HepG2 (cell line): Measurements from ENCODE around the gene IQCK. TPM values are rescaled to one million over a fixed set of nuclear protein-coding genes. Genes with fewer than 3 reads are reported as not detected.
"Not testable (repeated sequence)": the region's sequence is repeated elsewhere in the genome, so short reads cannot be mapped to it uniquely, and the experiment has no call there.

ENCODE experiments used
- ATAC-seq: fragments of 200-7000 bp; cut with Tn5 transposase; 3 replicates; pipeline ENCODE4 v1.9.1; 2020; ENCODE audit warnings: mild to moderate bottlenecking, moderate library complexity
- BruUV-seq: library from RNA; stranded (reverse); fragments of 400-500 nt; replicated peaks from 2 replicates; lab custom pipeline; 2021; lab: Mats Ljungman, UMichigan
- CTCF ChIA-PET: fragments of 300-600 bp; formaldehyde crosslinking; extraction: SDS; loops from one replicate; lab custom pipeline; 2021; ENCODE audit warnings: low total read pairs, inconsistent platforms, low intra/inter-chr PET ratio; lab: Yijun Ruan, JAX
- POLR2A ChIA-PET: fragments of 350-600 bp; sonication (Branson Sonifier 250); formaldehyde crosslinking; loops from one replicate; lab custom pipeline; 2020; ENCODE audit warnings: antibody characterized with exemption, inconsistent platforms; lab: Yijun Ruan, JAX
- DNase-seq: peaks from one replicate; pipeline ENCODE4 v3.0.0-alpha.2; 2015; ENCODE audit warnings: low spot score
- FAIRE-seq: peaks from 3 replicates; lab custom pipeline; 2011; peaks lifted over from hg19 to GRCh38; lab: Jason Lieb, UNC
- H2AFZ ChIP-seq: one replicate; pipeline ENCODE4 v1.6.1; 2011; ENCODE audit warnings: low read length, inconsistent platforms
- H3K27ac ChIP-seq: fragments of 300-600 bp; 3 replicates; pipeline ENCODE4 v1.8.0; 2011; ENCODE audit warnings: mixed run types, mild to moderate bottlenecking, mixed read lengths, low read length, inconsistent platforms; ENCODE audit not compliant: insufficient read depth; ENCODE audit errors: extremely low read length
- H3K27me3 ChIP-seq, 2 experiments: fragments of 200-600 bp in 1 of 2; 2 replicates in 1 of 2; 3 replicates in 1 of 2; pipeline versions ENCODE4 v1.6.0 to v1.8.0; 2011; ENCODE audit warnings: low read length in 2 of 2, mild to moderate bottlenecking in 2 of 2, moderate library complexity in 2 of 2, inconsistent platforms in 1 of 2; ENCODE audit not compliant: insufficient read depth in 2 of 2, control insufficient read depth in 1 of 2
- H3K36me3 ChIP-seq, 2 experiments: fragments of 200-600 bp in 1 of 2; replicated peaks in 1 of 2; 2 replicates in 1 of 2; 3 replicates in 1 of 2; pipeline versions ENCODE4 v1.5.1 to v1.8.0; 2011; ENCODE audit warnings: low read length in 2 of 2, inconsistent platforms in 1 of 2; ENCODE audit not compliant: insufficient read depth in 2 of 2, control insufficient read depth in 1 of 2
- H3K4me1 ChIP-seq: 2 replicates; pipeline ENCODE4 v1.5.1; 2012; ENCODE audit warnings: low read length, inconsistent platforms; ENCODE audit not compliant: insufficient read depth
- H3K4me2 ChIP-seq: 2 replicates; pipeline ENCODE4 v1.6.0; 2011; ENCODE audit warnings: low read depth, low read length, inconsistent platforms
- H3K4me3 ChIP-seq, 3 experiments: fragments of 200-600 bp in 1 of 3; sonication (generic), shearing (Covaris generic) in 1 of 3; replicated peaks in 1 of 3; 2 replicates each; pipeline ENCODE4 v1.5.1; 2011 to 2016; ENCODE audit warnings: low read length in 3 of 3, inconsistent platforms in 2 of 3, low read depth in 2 of 3, mild to moderate bottlenecking in 2 of 3, control low read depth in 1 of 3, mixed read lengths in 1 of 3; ENCODE audit not compliant: insufficient read depth in 1 of 3
- H3K79me2 ChIP-seq: one replicate; pipeline ENCODE4 v1.6.1; 2011; ENCODE audit warnings: low read length, inconsistent platforms; ENCODE audit not compliant: insufficient read depth
- H3K9ac ChIP-seq: 2 replicates; pipeline ENCODE4 v1.6.0; 2011; ENCODE audit warnings: mild to moderate bottlenecking, low read depth, low read length, inconsistent platforms; ENCODE audit not compliant: insufficient read depth
- H3K9me3 ChIP-seq: 2 replicates; pipeline ENCODE4 v1.5.1; 2012; ENCODE audit warnings: mild to moderate bottlenecking, low read length
- H4K20me1 ChIP-seq: 2 replicates; pipeline ENCODE4 v1.6.0; 2011; ENCODE audit warnings: inconsistent platforms, mild to moderate bottlenecking, low read length, moderate library complexity; ENCODE audit not compliant: insufficient read depth
- BORCS8-MEF2B ChIP-seq: sonication (generic); formaldehyde crosslinking; IDR thresholded peaks from 2 replicates; pipeline ENCODE4 v1.8.0; 2022; ENCODE audit warnings: mild to moderate bottlenecking, missing genetic modification reagents
- BRCA1 ChIP-seq: sonication (generic); formaldehyde crosslinking; IDR thresholded peaks from 2 replicates; pipeline ENCODE4 v1.4.0; 2020; ENCODE audit warnings: missing genetic modification reagents
- EZH2 ChIP-seq: conservative IDR thresholded peaks from 2 replicates; pipeline ENCODE4 v1.6.1; 2012; ENCODE audit warnings: mild to moderate bottlenecking, low read depth, low read length, moderate library complexity
- IRF2 ChIP-seq: IDR thresholded peaks from 2 replicates; pipeline ENCODE4 v1.6.1; 2018; ENCODE audit warnings: missing genetic modification reagents, missing compliant biosample characterization
- SNAPC2 ChIP-seq: sonication (generic); formaldehyde crosslinking; IDR thresholded peaks from 2 replicates; pipeline ENCODE4 v1.8.1; 2022; ENCODE audit warnings: mild to moderate bottlenecking, missing genetic modification reagents
- ZBTB8A ChIP-seq: sonication (generic); formaldehyde crosslinking; IDR thresholded peaks from 2 replicates; pipeline ENCODE4 v1.4.0; 2020; ENCODE audit warnings: mild to moderate bottlenecking, low read depth, missing genetic modification reagents, borderline replicate concordance
- ZNF556 ChIP-seq: sonication (generic); formaldehyde crosslinking; IDR thresholded peaks from 2 replicates; pipeline ENCODE4 v1.4.0; 2020; ENCODE audit warnings: mild to moderate bottlenecking, missing genetic modification reagents, borderline replicate concordance
- WGBS: methylation state at CpG from one replicate; pipeline ENCODE4 v1.1.6; 2017; ENCODE audit warnings: low lambda C conversion rate; 5-methylcytosine and 5-hydroxymethylcytosine counted together
- in situ Hi-C: cut with HindIII; loops from 2 replicates; pipeline ENCODE4 v1.10.0; 2017; ENCODE audit warnings: low pct_unique_long_range_greater_than_20kb; ENCODE audit not compliant: extremely low pct_ligation_motif_present
- intact Hi-C: fragments of 100-400 bp; cut with micrococcal nuclease; formaldehyde crosslinking; loops from one replicate; pipeline ENCODE4 v1.10.0; 2022; ENCODE audit not compliant: unreplicated experiment
- polyA plus RNA-seq, 8 experiments: library from polyadenylated mRNA; depleted of rRNA in 3 of 8; stranded (reverse) in 7 of 8; unstranded in 1 of 8; fragments of >200 nt; fragmentation: Illumina TruSeq in 4 of 8; extraction: Trizol in 4 of 8; gene quantifications; 2 replicates each; pipeline versions ENCODE4 v1.2.1 to v1.2.3, GENCODE V29; 2011 to 2016; ENCODE audit warnings: low read depth in 4 of 8, missing spikeins in 1 of 8, mixed read lengths in 1 of 8; ENCODE audit not compliant: insufficient read depth in 1 of 8
- total RNA-seq, 5 experiments: library from RNA; depleted of rRNA; stranded (reverse); fragments of >200 nt; fragmentation: Illumina TruSeq; extraction: Trizol; gene quantifications; 2 replicates each; pipeline ENCODE4 v1.2.3, GENCODE V29; 2016; ENCODE audit warnings: low read depth in 1 of 5

IQCK gene
- total and polyA plus RNA-seq, 2 of the 13 experiments (the other 11 are each of a cell fraction or from before 2014, with no cell fraction given), result 5.1 to 7.3 TPM

DNA sequence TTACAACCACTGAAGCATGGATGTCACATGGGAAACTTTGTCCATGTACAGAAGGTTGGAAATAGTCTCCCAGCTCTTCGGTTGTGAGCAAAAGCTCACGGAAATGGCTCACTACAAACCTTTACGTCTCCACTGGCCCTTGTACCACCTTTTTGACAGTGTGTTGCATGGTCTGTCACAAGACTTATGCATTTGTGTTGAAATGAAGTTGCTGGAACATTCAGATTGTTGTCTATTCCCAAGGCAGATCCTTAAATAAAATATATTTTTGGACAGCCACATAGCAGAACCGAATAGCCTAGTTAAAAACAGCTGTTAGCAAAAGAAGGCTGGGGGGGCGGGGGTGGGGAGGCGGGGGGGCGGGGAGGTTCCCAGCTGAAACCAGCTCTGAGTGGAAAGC, 39.3 kb upstream of the IQCK start:
- H3K9me3 ChIP-seq, result no peaks in the 10 kb centered on the region
- H2AFZ ChIP-seq, result no peak overlapping the region
- TF ChIP-seq ZBTB8A (CRISPR knock-in tag) (no peak), BORCS8-MEF2B (CRISPR knock-in tag) (no peak), IRF2 (CRISPR knock-in tag) (no peak), SNAPC2 (CRISPR knock-in tag) (no peak), ZNF556 (no peak), EZH2 (no peak), BRCA1 (no peak)
- DNase-seq, result no peak
- FAIRE-seq, result no peak
- no peaks in the 10 kb centered on the region for H3K79me2 ChIP-seq
- CTCF ChIA-PET, result no interaction called here
- peaks cover 9% of the 10 kb centered on the region for H3K4me1 ChIP-seq
- no TSS peak for BruUV-seq
- intact Hi-C loops, result no loop called here
- no peaks in the 10 kb centered on the region for H4K20me1 ChIP-seq
- in situ Hi-C loops, result no loop called here
- POLR2A ChIA-PET, result no interaction called here
- no peak overlapping the region for H3K4me3 ChIP-seq
- ATAC-seq, result no peak
- no peak overlapping the region for H3K27ac ChIP-seq
- no peaks in the 10 kb centered on the region for H3K27me3 ChIP-seq
- no peak overlapping the region for H3K4me2 ChIP-seq
- H3K9ac ChIP-seq, result no peak overlapping the region
- 58% methylated on average over 7 of the region's 7 CpGs for WGBS
- H3K36me3 ChIP-seq, result no peaks in the 10 kb centered on the region

- H3K79me2 ChIP-seq, H2AFZ ChIP-seq, H3K4me2 ChIP-seq, H4K20me1 ChIP-seq, intact Hi-C loops, FAIRE-seq, H3K27ac ChIP-seq, H3K9ac ChIP-seq, ATAC-seq, H3K4me1 ChIP-seq, H3K9me3 ChIP-seq, DNase-seq, in situ Hi-C loops, H3K4me3 ChIP-seq, H3K27me3 ChIP-seq, H3K36me3 ChIP-seq, CTCF ChIA-PET, POLR2A ChIA-PET, BruUV-seq: not testable (repeated sequence)
- 70% methylated on average over 6 of the region's 6 CpGs for WGBS
These were observed 38.8 kb upstream of the IQCK start for GRCh38 chr16:19679281-19679680.
